ENCODE measurements around the gene TUBB1.

TUBB1 gene

DNA sequence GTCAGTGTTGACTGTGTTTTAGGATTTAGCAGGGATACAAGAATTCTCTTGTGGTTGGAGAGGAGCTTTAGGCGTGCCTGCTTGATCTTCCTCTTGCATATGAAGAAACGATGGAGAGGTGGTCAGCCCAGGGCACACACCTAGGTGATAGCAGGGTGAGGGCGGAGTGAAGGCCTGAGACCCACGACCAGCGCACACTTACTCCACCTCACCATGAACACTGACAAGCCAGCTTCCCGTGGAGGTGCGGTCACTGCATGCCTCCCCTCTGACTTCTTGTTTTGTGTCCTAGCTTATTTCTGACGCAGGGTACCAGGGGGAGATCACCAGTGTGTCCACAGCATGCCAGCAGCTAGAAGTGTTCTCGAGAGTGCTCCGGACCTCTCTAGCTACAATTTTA lies 30.0 kb upstream of the TUBB1 start:
- no peak for DNase-seq (ENCODE audit: low read depth in 1 of 2, low spot score in 1 of 2)

DNA sequence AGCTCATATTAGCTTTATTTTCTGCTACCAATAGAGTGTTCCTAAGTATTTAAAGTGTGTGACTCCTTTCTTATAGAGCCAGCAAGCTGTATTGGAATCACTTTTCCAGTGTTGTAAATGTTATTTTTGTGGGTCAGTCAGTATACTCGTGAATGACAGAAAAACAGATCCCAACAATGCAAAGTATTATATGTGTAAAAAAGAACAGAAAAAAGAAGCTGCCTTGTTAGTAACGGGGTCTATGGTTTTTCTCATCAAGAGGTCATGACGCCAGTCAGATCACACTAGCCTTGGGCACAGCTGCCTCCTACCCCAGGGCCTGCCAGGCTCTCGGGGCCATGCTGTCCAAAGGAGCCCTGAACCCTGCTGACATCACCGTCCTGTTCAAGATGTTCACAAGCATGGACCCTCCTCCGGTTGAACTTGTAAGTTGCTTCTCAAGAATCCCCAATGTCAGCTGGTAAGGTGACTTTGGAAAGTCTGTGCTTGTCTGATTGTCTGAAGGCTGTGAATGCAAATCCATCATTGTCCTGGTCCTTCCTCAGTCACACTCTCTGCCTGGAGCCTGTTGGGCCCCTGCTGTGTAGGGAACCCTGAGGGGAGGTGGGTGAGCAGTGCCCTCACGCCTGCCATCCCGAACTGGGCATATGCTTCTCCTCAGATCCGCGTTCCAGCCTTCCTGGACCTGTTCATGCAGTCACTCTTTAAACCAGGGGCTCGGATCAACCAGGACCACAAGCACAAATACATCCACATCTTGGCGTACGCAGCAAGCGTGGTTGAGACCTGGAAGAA lies 28.4 kb upstream of the TUBB1 start:
- no peak for DNase-seq (ENCODE audit: low read depth in 1 of 2, low spot score in 1 of 2)

DNA sequence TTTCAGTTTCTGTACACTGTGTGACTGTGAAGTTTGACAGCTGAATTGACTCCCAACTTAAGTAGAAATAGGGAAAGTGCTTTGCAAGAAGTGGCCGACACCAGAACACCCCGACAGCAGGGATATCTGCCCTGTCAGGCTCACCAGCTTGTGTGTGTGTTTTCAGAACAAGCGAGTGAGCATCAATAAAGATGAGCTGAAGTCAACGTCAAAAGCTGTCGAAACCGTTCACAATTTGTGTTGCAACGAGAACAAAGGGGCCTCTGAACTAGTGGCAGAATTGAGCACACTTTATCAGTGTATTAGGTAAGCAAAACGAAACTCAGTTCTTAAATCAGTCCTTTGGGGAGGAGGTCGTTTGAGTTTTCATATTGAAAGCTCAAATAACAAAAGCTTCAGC lies 27.5 kb upstream of the TUBB1 start:
- DNase-seq (ENCODE audit: low read depth in 1 of 2, low spot score in 1 of 2), result no peak

DNA sequence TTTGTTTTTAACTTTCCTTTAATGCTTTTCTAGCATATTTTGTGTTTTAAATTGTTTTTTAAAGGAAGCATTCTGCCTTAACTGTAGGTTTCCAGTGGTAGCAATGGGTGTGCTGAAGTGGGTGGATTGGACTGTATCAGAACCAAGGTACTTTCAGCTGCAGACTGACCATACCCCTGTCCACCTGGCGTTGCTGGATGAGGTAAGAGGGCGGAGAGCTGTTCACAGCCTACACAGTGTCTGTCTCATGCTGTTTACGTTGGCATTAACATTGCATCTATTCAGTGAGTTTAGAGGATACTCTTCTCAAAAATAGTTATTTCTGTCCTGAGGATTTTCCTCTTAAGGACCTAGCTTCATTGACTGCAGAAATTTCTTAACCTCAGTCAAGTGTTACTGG lies 26.3 kb upstream of the TUBB1 start:
- DNase-seq (ENCODE audit: low read depth in 1 of 2, low spot score in 1 of 2), result no peak

DNA sequence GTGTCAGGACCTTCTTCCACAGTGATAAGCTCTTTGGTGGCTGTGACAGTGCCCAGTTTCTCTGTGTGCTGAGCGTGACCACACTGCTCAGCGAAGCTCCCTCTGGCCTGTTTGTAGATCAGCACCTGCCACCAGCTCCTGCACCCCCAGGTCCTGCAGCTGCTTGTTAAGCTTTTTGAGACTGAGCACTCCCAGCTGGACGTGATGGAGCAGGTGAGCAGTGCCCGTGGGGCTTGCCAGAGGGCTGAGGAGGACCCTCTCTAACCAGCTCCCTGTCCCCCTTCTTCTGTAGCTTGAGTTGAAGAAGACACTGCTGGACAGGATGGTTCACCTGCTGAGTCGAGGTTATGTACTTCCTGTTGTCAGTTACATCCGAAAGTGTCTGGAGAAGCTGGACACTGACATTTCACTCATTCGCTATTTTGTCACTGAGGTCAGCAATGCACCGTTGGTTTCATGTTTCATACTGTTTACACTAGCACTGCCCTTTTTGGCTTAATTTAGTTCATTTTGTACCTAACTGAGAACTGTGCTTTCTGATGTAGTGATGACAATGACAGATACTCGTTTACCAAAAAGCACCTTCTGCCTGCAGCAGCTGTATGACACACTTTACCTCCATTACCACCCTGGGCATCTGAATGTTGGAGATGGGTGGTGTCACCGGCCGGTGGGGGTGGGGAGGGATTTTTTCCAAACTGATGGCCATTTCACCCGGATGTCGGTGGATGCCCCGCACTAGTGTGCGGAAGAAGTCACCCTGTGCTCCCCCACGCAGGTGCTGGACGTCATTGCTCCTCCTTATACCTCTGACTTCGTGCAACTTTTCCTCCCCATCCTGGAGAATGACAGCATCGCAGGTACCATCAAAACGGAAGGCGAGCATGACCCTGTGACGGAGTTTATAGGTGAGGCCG lies 25.6 kb upstream of the TUBB1 start:
- no peak for DNase-seq (ENCODE audit: low read depth in 1 of 2, low spot score in 1 of 2)

DNA sequence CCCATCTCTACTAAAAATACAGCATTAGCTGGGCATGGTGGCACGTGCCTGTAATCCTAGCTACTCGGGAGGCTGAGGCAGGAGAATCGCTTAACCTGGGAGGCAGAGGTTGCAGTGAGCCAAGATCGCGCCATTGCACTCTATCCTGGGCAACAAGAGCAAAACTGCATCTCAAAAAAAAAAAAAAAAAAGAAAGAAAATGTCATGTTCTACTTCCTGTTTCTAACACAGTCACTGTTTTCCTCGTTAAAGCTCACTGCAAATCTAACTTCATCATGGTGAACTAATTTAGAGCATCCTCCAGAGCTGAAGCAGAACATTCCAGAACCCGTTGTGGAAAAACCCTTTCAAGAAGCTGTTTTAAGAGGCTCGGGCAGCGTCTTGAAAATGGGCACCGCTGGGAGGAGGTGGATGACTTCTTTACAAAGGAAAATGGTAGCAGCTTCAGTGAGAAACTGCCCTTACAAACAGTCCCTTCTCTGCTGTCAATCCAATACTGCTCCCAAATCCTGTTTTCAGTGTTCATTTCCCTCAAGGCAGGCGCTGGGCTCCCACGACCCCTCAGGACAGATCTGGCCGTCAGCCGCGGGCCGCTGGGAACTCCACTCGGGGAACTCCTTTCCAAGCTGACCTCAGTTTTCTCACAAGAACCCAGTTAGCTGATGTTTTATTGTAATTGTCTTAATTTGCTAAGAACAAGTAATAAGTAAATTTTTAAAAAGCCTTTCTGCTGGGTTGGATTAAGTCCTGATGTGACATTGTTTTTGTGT lies 24.7 kb upstream of the TUBB1 start:
- DNase-seq (ENCODE audit: low read depth in 1 of 2, low spot score in 1 of 2), result no peak

DNA sequence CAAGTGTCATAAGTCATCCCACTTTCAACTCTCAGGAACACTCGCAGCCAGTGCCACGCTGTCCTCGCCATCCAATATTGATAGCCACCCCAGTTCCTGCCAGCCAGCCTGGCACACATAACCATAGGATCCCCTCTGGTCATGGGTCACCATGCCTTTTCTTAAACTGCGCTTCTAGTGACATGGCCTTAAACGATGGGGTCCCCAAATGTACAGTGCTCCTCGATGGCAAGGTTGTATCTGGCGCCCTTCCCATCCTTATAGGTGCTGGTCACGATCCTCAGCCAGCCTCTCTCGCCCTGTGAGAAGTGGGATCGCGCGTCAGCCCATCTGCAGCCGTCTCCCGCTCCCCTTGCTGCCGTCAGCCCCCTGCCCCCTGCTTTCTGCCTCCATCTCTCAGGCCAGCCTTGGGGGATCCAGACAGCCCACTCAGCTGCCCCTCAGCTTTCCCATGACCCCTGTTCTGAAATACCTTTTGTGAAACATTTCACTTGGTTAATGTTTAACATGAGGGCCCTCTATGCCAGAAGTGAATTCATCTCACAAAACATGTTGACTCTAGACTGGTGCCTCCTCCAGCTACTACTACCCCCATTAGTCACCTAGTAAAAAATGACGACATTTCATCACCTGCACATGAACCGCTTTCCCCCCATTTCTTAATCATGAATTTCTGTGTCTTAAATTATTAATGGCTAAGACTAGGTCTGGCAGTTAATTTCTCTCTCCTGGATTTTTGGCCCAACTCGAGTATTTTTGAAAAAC lies 23.6 kb upstream of the TUBB1 start:
- DNase-seq (ENCODE audit: low read depth in 1 of 2, low spot score in 1 of 2), result no peak

DNA sequence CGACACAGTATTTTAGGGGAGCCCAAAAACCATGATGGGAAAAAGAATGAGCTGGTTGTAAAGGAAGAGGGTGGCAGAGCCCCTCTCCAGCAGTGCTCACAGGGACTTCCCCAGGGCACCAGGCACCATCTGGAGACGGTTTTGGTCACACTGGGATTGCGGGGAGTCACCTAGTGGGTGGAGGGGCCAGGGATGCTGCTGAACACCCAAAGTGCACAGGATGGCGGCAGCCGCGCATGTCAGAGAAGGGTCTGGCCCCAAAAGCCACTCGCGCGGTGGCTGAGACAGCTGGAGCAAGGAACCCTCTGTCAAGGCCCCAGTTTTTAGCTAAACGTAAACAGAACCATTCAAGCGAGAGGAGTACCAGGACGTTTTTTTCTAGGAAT lies 23.0 kb upstream of the TUBB1 start:
- no peak for DNase-seq (ENCODE audit: low read depth in 1 of 2, low spot score in 1 of 2)

DNA sequence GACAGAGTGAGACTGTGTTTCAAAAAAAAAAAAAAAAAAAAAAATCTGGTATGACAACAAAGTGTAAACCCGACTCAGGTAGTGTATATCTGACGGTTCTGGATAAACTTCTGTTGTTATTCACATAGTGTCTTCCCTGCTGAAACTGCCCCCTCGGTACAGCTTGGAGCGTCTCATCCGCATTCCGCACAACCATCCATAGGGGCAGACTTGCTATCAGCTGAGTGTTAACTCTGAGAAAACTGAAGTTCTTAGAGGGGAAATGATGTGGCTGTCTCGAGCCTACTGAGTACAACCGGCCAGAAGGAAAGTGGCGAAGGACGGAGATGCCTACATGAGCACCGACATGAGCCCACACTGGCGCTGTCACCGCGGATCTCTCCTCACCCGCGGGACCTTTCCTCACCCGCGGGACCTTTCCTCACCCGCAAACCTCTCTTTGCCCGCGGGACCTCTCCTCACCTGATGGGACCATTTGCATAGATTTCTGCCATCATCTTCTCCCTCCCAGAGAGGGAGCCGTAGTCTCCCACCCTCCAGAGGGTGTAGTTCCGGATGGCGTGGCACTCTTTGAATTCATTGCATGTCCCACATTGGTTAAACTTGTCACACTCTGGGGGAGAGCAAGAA lies 22.0 kb upstream of the TUBB1 start:
- DNase-seq (ENCODE audit: low read depth in 1 of 2, low spot score in 1 of 2), result no peak

DNA sequence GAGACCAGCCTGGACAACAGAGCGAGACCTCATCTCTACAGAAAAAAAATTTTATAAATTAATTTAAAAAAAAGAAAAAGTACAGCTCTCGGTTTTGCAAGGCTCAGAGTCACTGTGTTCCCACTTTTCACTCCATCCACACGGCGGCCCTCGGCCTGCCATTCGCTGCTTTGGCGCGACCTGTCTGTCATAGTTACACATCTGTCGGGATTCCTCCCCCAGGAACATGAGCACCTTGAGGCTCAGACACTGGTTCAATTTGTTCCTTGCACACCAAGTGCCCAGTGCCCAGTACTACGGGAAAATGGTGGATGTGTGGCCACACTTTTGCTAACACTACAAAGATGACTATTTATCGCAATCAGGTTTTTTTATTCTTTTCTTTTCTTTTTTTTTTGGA lies 20.6 kb upstream of the TUBB1 start:
- DNase-seq (ENCODE audit: low read depth in 1 of 2, low spot score in 1 of 2), result no peak

DNA sequence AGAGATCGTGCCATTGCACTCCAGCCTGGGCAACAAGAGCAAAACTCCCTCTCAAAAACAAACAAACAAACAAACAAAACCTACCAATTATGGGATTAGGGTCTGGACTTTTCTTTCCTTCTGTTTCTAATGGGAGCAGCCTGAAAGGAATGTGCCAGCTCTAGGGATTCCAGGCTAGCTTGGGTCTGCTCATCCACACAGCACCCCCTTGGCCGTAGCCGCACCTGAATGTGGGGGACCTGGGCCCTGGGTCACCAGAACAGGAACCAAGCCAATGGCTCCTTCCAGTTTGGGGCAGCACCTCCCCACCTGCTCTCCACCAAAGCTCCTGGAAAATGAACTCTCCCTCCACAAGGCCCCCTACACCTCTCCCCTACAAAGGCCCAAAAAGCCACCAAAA lies 18.9 kb upstream of the TUBB1 start:
- DNase-seq (ENCODE audit: low read depth in 1 of 2, low spot score in 1 of 2), result no peak

DNA sequence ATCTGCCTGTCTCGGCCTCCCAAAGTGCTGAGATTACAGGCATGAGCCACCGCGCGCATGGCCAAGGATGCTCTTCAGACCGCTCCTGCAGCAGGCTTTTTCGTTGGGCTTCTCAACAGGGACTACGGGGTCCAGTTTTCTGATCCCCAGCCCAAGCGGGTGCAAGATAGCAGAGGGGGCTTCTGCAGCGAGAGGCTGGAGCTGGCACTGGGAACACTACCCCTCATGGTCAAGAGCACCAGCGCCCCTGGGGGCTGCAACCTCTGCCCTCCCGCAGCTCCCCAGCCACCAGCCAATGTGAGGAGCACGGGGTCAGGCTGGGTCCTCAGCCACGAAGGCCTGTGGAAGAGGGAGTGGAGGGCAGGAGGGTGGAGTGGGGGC lies 18.2 kb upstream of the TUBB1 start:
- DNase-seq (ENCODE audit: low read depth in 1 of 2, low spot score in 1 of 2), result no peak

DNA sequence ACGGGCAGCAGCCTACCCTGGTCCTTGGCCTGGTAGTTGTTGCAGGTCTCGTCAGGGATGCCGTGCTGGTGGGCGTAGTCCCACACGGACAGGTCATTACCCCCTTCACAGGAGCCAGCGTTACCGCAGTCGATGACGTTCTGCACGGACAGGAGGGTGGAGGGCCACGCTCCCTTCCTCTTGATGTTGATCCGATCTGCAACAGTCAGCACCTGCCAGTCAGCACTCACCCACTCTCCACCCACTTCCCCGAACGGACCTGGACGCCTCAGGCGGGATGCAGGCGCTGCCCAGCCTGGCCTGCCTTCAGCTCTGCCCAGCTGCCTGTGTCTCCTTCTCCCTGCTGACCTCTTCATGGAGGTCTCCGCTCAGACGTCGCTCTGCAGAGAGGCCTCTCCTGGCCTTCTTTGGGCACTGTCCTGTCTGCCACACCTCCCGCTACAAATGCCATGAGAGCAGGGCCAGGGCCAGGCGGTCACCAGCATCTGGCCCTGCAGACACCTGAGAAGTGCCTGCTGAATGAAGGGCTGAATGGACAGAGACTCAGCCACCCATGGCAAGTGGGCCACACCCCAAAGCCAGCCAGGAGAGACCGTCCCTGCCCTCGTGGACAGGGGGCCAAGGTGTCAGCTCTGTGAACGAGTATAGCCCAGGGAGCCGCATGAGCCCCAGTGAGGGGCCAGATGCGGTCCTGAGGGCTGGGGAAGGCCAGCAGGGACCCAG lies 17.6 kb upstream of the TUBB1 start:
- DNase-seq (ENCODE audit: low read depth in 1 of 2, low spot score in 1 of 2), result no peak

DNA sequence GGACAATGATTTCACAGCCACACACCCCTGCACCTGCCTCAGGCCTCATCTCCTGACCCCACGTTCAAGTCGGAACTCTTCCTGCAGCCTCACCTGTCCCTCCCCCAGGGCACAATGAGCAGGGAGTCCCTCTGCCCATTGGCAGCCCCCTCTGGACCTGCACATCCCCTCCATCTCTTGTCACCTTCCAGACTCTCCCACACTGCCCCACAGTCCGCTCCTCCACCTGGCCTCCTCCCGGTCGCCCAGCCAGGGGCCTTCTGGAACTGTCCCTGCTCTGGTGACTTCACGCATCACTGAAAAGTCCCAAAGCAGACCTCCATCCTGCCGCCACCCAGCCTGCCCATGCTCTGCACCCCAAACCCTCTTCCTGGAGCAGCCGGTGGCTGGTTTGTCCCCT lies 16.8 kb upstream of the TUBB1 start:
- DNase-seq (ENCODE audit: low read depth in 1 of 2, low spot score in 1 of 2), result no peak

DNA sequence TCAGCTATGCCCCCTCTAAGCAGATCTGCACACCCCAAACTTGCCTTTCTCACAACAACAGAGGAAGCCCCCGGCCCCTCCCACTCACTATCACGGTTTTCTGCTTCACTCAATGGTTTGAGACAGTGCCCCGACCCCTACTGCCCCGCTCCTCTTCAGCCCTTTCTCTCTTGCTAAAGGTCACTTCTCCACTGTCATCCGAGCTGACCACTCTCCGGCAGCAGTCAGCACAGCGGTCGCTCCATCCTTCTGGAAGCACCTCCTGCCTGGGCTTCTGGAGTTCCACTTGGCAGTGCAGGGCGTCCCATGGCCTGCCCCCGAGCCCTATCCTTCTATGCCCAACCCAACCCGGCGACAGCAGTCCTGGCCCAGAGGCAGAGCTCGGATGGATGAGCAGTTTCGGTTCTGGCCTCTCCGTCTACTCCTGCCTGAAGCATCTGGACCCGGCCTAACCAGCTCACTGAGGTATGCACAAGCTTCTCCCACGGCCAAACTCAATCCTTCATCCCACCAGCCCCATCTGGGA lies 16.3 kb upstream of the TUBB1 start:
- no peak for DNase-seq (ENCODE audit: low read depth in 1 of 2, low spot score in 1 of 2)

DNA sequence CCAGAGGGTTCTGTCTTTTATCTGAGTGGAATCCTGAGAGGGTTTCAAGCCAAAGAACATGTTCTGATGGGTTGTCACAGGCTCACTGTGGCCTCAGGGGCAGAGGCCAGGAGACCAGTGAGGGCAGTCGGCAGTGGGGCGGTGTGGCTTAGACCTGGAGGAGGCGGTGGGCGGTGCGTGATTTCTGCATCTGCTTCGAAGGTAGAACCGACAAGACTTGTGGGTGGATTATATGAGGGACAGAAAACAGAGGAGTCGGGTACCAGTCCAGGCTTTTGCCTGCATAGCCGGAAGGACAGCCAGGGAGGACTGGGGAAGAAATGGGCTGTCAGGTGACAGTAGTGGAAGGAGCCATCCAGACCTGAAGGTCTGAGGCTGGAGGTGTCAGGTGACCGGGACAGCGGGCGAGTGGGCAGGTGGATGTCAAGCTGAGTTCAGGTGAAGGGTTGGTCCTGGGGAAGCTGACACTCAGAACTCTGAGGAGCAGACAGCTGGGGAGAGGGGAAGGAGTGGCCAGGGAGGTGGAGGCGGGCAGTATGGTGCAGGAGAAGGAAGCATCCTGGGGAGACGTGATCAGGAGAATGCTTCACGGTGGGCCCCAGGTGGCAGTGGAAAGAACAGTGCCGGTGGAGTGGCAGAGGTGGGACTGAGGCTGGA lies 15.3 kb upstream of the TUBB1 start:
- DNase-seq (ENCODE audit: low read depth in 1 of 2, low spot score in 1 of 2), result no peak

DNA sequence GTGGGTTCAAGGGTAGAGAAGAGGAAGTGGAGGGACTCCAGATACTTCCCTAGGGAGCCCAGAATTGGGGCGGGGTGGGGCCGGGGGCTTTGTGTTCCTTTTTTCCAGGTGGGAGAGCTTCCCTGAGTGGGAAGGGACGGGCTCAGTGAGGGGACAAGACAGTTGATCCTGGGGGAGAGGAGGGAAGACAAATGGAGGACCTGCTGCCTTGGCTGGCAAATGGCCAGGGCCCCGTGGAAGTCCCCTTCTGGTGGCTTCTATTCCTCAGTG lies 14.8 kb upstream of the TUBB1 start:
- DNase-seq (ENCODE audit: low read depth in 1 of 2, low spot score in 1 of 2), result peak in 1 of 2 donors; percentile 46

DNA sequence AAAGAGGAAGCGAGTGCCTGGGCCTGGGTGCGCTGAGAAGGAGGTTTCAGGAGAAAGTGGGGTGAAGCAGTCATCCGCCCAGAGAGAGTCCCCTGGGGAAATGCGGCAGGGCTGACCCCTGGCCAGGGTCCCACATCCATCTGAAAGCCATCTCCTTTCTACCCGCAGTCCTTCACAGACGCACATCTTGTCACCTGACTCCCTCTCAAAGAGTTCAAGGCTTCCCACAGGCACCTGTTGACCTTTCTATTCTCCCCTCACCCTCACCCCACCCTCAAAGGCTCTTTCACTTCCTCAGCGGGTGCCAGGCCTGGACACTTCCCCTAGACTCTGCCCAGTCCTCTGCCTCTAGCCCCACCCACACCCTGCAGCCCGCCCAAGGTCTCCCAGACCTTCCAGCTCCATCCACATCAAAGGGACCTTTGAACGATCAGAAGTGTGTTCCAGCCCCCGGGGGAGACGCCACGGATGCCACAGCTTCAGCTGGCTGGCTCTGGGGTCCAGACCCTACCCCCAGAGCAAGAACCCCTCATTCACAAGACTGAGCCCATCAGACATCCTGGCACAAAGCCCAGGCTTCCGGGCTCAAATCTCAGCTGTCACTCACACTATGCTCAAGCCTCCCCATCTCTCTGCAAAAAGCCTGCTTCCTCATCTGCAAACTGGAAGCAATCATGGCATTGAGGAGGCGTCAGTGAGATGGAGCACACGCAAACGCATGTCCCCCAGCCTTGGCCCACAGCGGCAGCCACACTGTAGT lies 14.3 kb upstream of the TUBB1 start:
- no peak for DNase-seq (ENCODE audit: low read depth in 1 of 2, low spot score in 1 of 2)

Measured in activated T-helper 1 cell treated with anti-CD3 and anti-CD28 coated beads, Interleukin-2, amount 50 U/mL, for 16 hours (primary cell).